Trophoblast cell (in vitro differentiated cells and primary cell): ENCODE measurements around the gene TCP11.

Experiments
- DNase-seq, 2 donors: peaks; one replicate each; pipeline ENCODE4 v3.0.0-alpha.2; 2016
- H2AFZ ChIP-seq: 2 replicates; pipeline ENCODE4 v1.6.1; 2013; ENCODE audit warnings: low read length, moderate library complexity, mild to moderate bottlenecking; ENCODE audit not compliant: insufficient read depth, poor library complexity
- H2AK5ac ChIP-seq: 2 replicates; pipeline ENCODE4 v1.6.1; 2013; ENCODE audit warnings: mild to moderate bottlenecking, low read length
- H2BK120ac ChIP-seq: 2 replicates; pipeline ENCODE4 v1.6.1; 2013; ENCODE audit warnings: low read length, mild to moderate bottlenecking, moderate library complexity; ENCODE audit not compliant: insufficient read depth, poor library complexity
- H2BK12ac ChIP-seq: 2 replicates; pipeline ENCODE4 v1.6.1; 2013; ENCODE audit warnings: mild to moderate bottlenecking, low read length, moderate library complexity
- H2BK5ac ChIP-seq: 2 replicates; pipeline ENCODE4 v1.6.1; 2013; ENCODE audit warnings: low read length, low read depth, moderate library complexity, mild to moderate bottlenecking; ENCODE audit not compliant: poor library complexity
- H3K14ac ChIP-seq: 2 replicates; pipeline ENCODE4 v1.6.1; 2013; ENCODE audit warnings: mild to moderate bottlenecking, low read length
- H3K18ac ChIP-seq: 2 replicates; pipeline ENCODE4 v1.6.1; 2013; ENCODE audit warnings: mild to moderate bottlenecking, low read length
- H3K23ac ChIP-seq: 2 replicates; pipeline ENCODE4 v1.6.1; 2013; ENCODE audit warnings: low read length
- H3K27ac ChIP-seq: 2 replicates; pipeline ENCODE4 v1.5.1; 2013; ENCODE audit warnings: low read depth, mild to moderate bottlenecking, inconsistent platforms, low read length, moderate library complexity
- H3K27me3 ChIP-seq: 2 replicates; pipeline ENCODE4 v1.6.1; 2013; ENCODE audit warnings: inconsistent platforms, mild to moderate bottlenecking, low read length, moderate library complexity; ENCODE audit not compliant: insufficient read depth
- H3K36me3 ChIP-seq, 2 experiments: 1 replicate in 1 of 2; 2 replicates in 1 of 2; pipeline ENCODE4 v1.6.1; 2013; ENCODE audit warnings: low read length in 2 of 2, mild to moderate bottlenecking in 2 of 2, moderate library complexity in 1 of 2; ENCODE audit not compliant: insufficient read depth in 2 of 2, control insufficient read depth in 1 of 2
- H3K4ac ChIP-seq: 2 replicates; pipeline ENCODE4 v1.6.1; 2013; ENCODE audit warnings: low read depth, mild to moderate bottlenecking, low read length, moderate library complexity
- H3K4me1 ChIP-seq, 2 experiments: 1 replicate in 1 of 2; 2 replicates in 1 of 2; pipeline ENCODE4 v1.6.1; 2013; ENCODE audit warnings: low read length in 2 of 2, mild to moderate bottlenecking in 2 of 2, moderate library complexity in 1 of 2; ENCODE audit not compliant: insufficient read depth in 2 of 2, control insufficient read depth in 1 of 2
- H3K4me2 ChIP-seq: 2 replicates; pipeline ENCODE4 v1.6.1; 2013; ENCODE audit warnings: inconsistent platforms, mild to moderate bottlenecking, low read length, moderate library complexity
- H3K4me3 ChIP-seq: 2 replicates; pipeline ENCODE4 v1.5.1; 2013; ENCODE audit warnings: mild to moderate bottlenecking, low read depth, low read length, inconsistent platforms
- H3K79me1 ChIP-seq: one replicate; pipeline ENCODE4 v1.6.1; 2013; ENCODE audit warnings: low read length
- H3K79me2 ChIP-seq: 2 replicates; pipeline ENCODE4 v1.6.1; 2013; ENCODE audit warnings: low read length, mild to moderate bottlenecking; ENCODE audit not compliant: control insufficient read depth, insufficient read depth, poor library complexity
- H3K9ac ChIP-seq: 2 replicates; pipeline ENCODE4 v1.6.1; 2013; ENCODE audit warnings: mild to moderate bottlenecking, low read length
- H3K9me3 ChIP-seq: 2 replicates; pipeline ENCODE4 v1.6.1; 2013; ENCODE audit warnings: low read depth, mild to moderate bottlenecking, control low read depth, inconsistent platforms, low read length; ENCODE audit not compliant: insufficient read depth
- H4K12ac ChIP-seq: 2 replicates; pipeline ENCODE4 v1.6.1; 2013; ENCODE audit warnings: low read depth, mild to moderate bottlenecking, low read length, moderate library complexity
- H4K8ac ChIP-seq: 2 replicates; pipeline ENCODE4 v1.6.1; 2013; ENCODE audit warnings: low read depth, mild to moderate bottlenecking, low read length, moderate library complexity
- H4K91ac ChIP-seq: one replicate; pipeline ENCODE4 v1.6.1; 2013; ENCODE audit warnings: low read depth, mild to moderate bottlenecking, low read length, moderate library complexity
- WGBS: extraction: QIAGEN DNeasy Blood & Tissue Kit; methylation state at CpG from one replicate; pipeline ENCODE4 v1.1.7; 2013; ENCODE audit warnings: missing lambda C conversion rate; ENCODE audit not compliant: insufficient read length, insufficient coverage; ENCODE audit errors: extremely low coverage; 5-methylcytosine and 5-hydroxymethylcytosine counted together

The TCP11 gene

DNA sequence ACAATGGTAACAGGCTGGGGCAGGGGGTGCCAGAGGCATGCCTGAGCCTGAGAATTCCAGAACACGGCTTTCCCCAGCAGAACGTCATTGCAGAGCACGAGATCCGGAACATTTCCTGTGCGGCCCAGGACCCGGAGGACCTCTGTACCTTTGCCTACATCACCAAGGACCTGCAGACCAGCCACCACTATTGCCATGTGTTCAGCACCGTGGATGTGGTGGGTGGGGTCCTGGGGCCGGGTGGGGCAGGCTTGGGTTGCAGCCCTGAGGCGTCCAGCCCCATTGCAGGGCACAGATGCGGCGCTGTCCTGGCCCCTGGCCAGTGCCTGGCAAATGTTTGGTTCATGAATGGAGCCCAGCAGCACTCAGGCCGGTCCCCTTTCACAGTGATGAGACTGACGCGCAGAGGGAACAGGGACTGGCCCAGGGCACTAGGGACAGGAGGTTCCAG is 57.1 kb downstream of the TCP11 start:
- Histone ChIP-seq H3K36me3 (peaks cover 100% of the 10 kb centered on the region in 2 experiments), H4K8ac (no peak overlapping the region), H3K9ac (no peak overlapping the region), H3K27me3 (no peaks in the 10 kb centered on the region), H3K27ac (no peak overlapping the region), H3K23ac (no peak overlapping the region), H4K91ac (no peak overlapping the region), H3K4me1 (no peaks in the 10 kb centered on the region), H2BK5ac (no peak overlapping the region), H3K18ac (no peak overlapping the region), H3K79me1 (no peaks in the 10 kb centered on the region), H3K4me2 (no peak overlapping the region), H2AFZ (no peak overlapping the region), H2BK12ac (no peak overlapping the region), H2BK120ac (no peak overlapping the region), H3K14ac (no peak overlapping the region), H3K4me3 (no peak overlapping the region), H3K4ac (no peak overlapping the region), H2AK5ac (no peak overlapping the region), H3K79me2 (no peaks in the 10 kb centered on the region), H4K12ac (no peak overlapping the region), H3K9me3 (peaks cover 4% of the 10 kb centered on the region)
- DNase-seq: no peak
- WGBS: no CpG with 5 or more reads among the region's 14 CpGs

GRCh38 chr6:35083507-35083906 is 57.6 kb downstream of the TCP11 start:
- Histone ChIP-seq H3K4me1 (no peaks in the 10 kb centered on the region), H2AK5ac (no peak overlapping the region), H3K4ac (no peak overlapping the region), H2BK120ac (no peak overlapping the region), H2AFZ (no peak overlapping the region), H3K4me3 (no peak overlapping the region), H2BK5ac (no peak overlapping the region), H2BK12ac (no peak overlapping the region), H3K18ac (no peak overlapping the region), H3K79me1 (no peaks in the 10 kb centered on the region), H3K9me3 (peaks cover 5% of the 10 kb centered on the region), H3K27me3 (no peaks in the 10 kb centered on the region), H4K8ac (no peak overlapping the region), H3K9ac (no peak overlapping the region), H3K79me2 (no peaks in the 10 kb centered on the region), H3K14ac (no peak overlapping the region), H4K12ac (no peak overlapping the region), H3K27ac (no peak overlapping the region), H3K36me3 (peaks cover 100% of the 10 kb centered on the region in 2 experiments), H4K91ac (no peak overlapping the region), H3K23ac (no peak overlapping the region), H3K4me2 (no peak overlapping the region)
- no CpG with 5 or more reads among the region's 9 CpGs for WGBS
- no peak for DNase-seq

- no peak overlapping the region for H3K18ac ChIP-seq
- H3K9me3 ChIP-seq: peaks cover 6% of the 10 kb centered on the region
- H4K8ac ChIP-seq: no peak overlapping the region
- H2AK5ac ChIP-seq: no peak overlapping the region
- H4K12ac ChIP-seq: no peak overlapping the region
- H4K91ac ChIP-seq: no peak overlapping the region
- H3K9ac ChIP-seq: no peak overlapping the region
- H2BK120ac ChIP-seq: no peak overlapping the region
- peaks cover 100% of the 10 kb centered on the region in 2 experiments for H3K36me3 ChIP-seq
- H3K79me2 ChIP-seq: no peaks in the 10 kb centered on the region
- no peak overlapping the region for H3K4me3 ChIP-seq
- no peaks in the 10 kb centered on the region for H3K27me3 ChIP-seq
- H3K4me1 ChIP-seq: no peaks in the 10 kb centered on the region
- no CpG with 5 or more reads among the region's 13 CpGs for WGBS
- H2AFZ ChIP-seq: no peak overlapping the region
- H3K14ac ChIP-seq: no peak overlapping the region
- H2BK5ac ChIP-seq: no peak overlapping the region
- H3K79me1 ChIP-seq: no peaks in the 10 kb centered on the region
- H2BK12ac ChIP-seq: no peak overlapping the region
- DNase-seq: no peak
- H3K4ac ChIP-seq: no peak overlapping the region
- H3K4me2 ChIP-seq: no peak overlapping the region
- no peak overlapping the region for H3K27ac ChIP-seq
- no peak overlapping the region for H3K23ac ChIP-seq
Measured at GRCh38 chr6:35082733-35083403, 58.3 kb downstream of the TCP11 start.

- Histone ChIP-seq H2AK5ac (no peak overlapping the region), H4K91ac (no peak overlapping the region), H2AFZ (no peak overlapping the region), H3K9ac (no peak overlapping the region), H3K4me3 (no peak overlapping the region), H3K9me3 (peaks cover 6% of the 10 kb centered on the region), H3K4ac (no peak overlapping the region), H3K4me2 (no peak overlapping the region), H4K12ac (no peak overlapping the region), H3K14ac (no peak overlapping the region), H3K27ac (no peak overlapping the region), H3K4me1 (no peaks in the 10 kb centered on the region), H3K27me3 (no peaks in the 10 kb centered on the region), H2BK5ac (no peak overlapping the region), H4K8ac (no peak overlapping the region), H2BK120ac (no peak overlapping the region), H2BK12ac (no peak overlapping the region), H3K36me3 (peaks cover 100% of the 10 kb centered on the region in 2 experiments), H3K79me1 (no peaks in the 10 kb centered on the region), H3K18ac (no peak overlapping the region), H3K79me2 (no peaks in the 10 kb centered on the region), H3K23ac (no peak overlapping the region)
- no CpG with 5 or more reads among the region's 19 CpGs for WGBS
- no peak for DNase-seq
Measured at GRCh38 chr6:35082046-35082732, 59.0 kb downstream of the TCP11 start.
